Left forelimb (tissue), 1 donor: ENCODE results near the gene ZNF415.
"Not testable (repeated sequence)": the region's sequence is repeated elsewhere in the genome, so short reads cannot be mapped to it uniquely, and the experiment has no call there.

Experiments
- DNase-seq: peaks from one replicate; pipeline ENCODE4 v3.0.0-alpha.2; 2018; ENCODE audit warnings: low spot score

Gene ZNF415

DNA sequence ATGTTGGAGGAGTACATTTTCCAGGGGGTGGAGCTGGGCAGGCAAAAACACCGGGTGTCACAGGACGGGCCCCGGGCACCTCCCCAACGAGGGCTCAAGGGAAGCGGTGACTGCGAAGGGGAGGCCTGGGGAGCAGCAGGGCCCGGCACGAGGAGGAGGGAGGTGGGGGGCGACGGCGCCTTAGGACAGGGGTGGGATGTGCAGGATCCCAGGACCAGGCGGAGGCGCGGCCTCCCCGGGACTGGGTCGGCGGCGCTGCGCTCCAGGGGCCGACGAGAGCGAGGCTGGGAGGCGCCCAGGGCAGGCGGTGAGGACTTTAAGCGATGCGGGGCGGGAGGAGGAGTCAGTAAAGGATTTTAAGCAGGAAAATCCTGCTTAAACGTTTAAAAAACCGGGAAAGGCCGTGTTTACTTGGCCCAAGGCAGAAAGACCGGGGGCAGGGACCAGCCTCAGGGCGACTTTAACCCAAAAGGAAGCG, 29.9 kb downstream of the ZNF415 start:
- peak; percentile 68 for DNase-seq

DNA sequence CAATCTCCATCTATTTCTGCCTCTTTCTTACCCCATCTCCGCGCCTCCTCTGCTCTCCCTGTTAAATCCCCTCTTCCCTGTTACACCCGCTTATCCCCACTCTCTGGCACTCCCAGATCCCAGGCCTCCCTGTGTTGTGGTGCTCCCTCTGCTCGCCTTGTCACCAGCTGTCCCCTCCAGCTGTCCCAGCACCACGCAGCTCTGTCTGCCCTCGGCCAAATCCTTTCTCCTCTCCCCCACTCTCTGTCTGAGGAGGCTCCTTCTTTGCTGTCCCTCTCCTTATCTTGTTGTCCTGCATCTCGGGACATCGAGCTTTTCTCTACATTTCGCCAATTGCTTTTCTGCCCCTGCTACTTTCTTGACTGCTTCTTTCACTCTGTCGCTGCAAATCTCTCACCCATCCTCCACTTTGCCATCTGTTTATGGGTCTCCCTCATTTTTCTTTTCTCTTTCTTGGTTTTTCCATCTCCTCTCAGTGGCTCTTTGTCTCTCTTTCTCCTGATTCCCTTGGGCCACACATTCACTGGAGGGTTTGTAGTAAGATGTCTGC, 30.4 kb downstream of the ZNF415 start:
- DNase-seq: no peak

DNA sequence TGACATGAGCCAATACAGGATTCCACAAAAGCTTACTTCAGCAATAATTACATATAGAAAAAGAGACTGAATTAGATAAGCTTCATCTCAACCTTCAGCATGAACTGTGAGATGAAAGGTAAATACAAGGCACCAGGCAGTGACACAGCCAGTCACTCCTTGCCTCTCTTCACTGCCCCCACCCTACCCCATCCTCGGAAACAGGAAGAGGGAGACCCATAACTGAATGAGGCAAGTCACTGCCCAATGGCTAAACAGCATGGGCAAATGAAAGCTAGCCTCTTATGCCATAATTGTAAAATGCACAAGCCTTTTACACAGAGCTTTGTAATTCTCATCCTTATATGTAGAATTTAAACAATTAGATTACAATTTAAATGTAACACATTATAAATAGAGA, 31.2 kb downstream of the ZNF415 start:
- no peak for DNase-seq

- DNase-seq: not testable (repeated sequence)
These were observed 34.1 kb downstream of the ZNF415 start for GRCh38 chr19:53098570-53098969.

DNA sequence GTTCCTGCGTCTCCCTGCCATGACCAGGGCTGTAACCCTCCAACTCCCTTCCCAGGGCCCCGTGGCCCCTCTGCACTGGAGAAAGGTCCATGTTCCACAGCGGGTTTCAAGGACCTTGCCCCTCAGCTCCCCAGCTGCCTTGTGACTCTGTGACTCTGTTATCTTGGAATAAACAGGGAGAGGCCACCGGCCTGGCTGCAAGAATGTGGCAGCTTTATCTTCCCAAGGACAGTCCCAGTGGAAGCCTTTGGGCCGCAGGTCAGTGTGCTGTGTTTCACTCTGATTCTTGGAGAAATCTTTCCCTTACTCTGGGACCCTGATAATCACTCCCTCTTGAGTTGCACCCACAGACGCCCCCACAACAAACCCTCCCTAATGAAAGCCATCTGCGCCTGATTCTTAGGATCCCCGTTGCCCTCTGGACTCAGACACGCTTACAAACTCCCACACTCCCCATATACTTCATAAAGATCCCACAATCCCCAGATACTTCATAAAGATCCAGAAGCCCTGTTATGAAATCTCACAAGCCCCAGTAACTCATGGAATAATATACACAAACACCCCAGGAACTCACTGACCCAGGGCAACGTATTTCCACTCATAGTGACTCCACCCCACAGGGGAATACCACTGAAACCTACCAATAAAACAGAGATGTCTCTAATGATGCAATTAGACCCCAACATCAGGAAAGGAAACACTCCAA, 35.6 kb downstream of the ZNF415 start:
- DNase-seq: not testable (repeated sequence)

DNA sequence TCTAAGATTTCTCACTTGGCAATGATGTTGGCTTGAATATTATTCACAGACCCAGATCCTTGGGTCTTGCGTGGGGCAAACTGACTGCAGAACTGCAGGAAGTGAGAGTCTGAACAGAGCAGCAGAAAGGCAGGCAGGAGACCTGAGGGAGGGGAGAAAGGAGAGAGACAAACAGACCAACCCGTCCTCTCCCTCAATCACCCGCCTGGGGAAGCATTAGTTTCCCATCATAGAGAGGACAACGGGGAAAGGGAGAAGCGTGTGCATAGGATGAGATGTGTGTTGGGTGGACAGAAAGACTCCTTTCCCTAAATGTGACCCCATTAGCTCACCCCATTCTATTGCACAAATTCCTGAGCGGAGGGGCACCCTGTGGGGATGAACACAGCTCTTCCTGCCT, 36.1 kb downstream of the ZNF415 start:
- DNase-seq: not testable (repeated sequence)

DNA sequence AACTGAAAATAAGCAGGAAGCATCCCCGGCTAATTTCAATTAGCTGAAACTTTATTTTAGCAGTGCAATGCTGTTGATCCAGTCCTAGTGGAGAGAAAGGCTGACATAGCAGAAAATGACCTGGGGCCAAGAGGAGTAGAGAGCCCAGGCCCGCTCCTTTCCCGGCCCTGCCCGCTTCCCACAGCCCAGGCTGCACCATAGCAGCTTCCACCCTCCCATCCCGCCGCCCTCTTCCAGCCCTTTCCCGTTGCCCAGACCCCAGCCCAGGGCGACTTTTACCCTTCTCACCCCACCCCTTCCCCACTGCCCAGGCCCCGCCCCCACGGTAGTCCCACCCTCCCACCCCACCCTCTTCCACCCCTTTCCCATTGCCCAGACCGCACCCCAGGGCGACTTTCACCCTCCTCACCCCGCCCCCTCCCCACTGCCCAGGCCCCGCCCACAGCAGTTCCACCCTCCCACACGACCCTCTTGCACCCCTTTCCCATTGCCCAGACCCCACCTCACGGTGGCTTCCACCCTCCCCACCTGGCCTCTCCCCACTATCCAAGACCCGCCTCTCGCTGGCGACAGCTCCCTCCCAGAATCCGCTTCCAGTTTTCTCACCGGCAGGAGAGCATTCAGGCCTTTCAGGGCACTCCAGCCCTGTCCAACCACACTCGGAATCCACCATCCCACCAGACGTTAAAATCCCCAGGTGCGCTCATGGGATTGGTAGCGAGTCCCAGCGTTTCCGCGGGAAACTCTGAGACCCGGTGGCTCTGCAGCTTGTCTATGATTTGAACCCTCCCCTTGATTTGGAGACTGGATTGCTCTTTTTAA, 37.7 kb downstream of the ZNF415 start:
- no peak for DNase-seq

DNA sequence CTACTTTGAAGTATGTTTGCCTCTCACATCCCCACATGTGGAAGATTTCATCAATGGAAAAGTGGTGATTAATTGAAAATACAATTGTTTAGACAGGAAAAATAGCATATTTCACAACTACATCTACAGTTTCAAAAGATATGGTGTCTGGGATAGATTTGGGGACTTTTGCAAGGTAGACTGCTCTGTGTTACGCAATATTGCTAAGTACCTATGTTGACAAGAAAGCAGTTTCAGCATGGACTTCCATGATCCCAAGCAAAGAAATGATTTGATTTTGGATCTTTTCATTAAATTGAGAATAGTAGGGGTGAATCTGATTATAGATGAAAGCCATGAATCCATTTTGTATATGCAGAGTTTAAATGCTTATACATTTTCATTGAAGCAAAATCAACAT, 40.0 kb downstream of the ZNF415 start:
- DNase-seq: no peak

DNA sequence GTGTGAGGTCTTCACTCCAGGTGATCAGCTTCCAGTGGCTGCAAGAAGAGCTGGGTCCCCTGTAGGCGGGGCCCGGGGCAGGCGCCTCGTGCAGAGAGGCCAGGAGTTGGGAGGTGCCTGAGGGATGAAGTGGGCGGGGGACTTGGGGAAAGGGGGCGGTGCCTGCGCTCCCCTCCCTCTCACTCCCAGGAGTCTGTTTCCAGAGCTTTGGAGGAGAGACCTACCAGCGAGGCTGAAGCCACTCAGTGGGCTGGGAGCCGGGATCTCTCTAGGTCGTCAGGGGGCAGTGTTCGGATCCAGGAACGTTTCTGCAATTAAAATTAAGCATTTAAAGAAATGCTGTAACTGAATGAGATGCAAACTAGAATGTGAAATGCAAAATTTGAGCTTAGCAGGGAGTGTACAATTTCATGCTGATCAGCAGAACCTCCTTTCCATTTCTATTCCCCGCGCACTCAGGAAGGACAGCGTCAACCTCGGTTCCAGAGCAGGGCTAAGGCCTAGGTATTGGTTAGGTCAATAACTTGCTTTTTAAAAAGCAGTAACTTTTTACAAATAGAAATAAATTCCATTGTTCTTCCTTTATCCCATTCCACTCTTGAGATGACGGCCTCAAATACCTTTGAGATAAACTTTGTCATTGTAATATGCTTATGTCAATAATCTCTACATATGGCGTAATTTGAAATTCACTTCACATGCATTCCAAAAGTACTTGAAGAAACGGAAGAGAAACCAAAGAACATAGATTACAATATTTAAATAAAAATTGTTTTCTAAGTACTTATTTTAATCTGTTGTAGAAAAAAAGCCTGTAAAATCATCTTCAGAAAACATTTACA, 41.1 kb downstream of the ZNF415 start:
- DNase-seq: no peak

DNA sequence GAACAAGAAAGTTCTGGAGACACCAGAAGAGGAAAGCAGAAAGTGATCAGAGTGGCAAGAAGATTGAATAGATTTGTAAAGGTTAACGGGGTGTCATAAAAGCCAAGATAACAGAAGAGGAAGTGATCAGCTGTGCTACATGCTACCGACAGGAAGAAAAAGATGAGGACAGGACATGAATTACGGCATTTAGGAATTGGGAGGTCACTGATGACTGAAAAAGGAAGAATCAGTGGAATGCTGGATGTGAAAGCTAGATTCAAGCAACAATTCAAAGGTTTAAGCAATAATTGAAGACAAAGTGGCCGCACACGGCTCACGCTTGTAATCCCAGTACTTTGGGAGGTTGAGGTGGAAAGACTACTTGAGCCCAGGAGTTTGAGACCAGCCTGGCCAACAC, 44.6 kb downstream of the ZNF415 start:
- DNase-seq: no peak

DNA sequence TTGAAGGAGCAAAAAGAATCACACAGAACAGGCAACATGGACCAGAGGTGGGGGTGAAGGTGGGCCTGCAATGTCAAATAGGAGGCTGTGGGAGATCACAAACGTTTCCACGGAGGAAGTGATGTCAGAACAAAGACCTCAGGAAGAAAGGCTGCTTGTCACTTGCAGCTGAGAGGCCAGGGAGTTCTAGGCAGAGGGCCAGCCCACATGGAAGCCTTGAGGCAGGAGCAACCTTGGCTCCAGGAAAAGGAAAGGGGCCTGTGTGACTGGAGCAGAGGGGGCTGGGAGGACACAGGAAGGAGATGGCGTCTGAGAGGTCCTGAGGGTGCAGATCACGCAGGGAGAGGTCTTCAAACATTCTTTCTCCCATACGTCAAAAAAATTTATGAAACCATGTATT, 45.8 kb downstream of the ZNF415 start:
- DNase-seq: no peak

- no peak for DNase-seq
These were observed 47.2 kb downstream of the ZNF415 start for GRCh38 chr19:53085496-53085895.

DNA sequence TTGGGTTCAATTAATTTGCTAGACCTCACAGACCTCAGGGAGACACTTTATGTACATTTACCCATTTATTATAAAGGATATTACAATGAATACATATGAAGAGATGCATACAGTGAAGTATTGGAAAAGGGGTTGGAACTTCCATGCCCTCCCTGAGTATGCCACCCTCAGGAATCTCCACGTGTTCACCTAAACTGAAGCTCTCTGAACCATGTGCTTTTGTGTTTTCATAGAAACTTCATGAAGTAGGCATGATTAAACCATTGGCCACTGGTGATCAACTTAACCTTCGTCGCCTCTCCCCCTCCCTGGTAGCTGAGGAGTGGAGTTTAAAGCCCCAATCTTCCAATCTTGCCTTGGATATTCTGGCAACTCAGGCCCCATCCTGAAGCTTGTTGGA, 49.8 kb downstream of the ZNF415 start:
- no peak for DNase-seq

DNA sequence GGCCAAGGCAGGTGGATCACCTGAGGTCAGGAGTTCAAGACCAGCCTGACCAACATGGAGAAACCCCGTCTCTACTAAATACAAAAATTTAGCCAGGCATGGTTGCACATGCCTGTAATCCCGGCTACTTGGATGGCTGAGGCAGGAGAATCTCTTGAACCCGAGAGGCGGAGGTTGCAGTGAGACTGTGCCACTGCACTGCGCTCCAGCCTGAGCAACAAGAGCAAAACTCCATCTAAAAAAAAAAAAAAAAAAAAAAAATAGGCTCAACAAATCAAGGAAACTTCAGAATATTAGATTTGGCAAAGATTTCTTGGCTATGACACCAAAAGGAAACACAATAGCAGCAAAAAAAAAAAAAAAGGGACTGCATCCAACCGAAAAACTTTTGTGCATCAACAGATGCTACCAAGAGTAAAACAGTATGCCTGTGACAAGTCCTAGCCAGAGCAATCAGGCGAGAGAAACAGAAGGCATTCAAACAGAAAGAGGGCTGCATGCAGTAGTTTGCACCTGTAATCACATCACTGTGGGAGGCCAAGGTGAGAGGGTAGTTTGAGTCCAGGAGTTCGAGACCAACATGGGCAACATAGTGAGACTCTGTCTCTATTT, 53.3 kb downstream of the ZNF415 start:
- no peak for DNase-seq

DNA sequence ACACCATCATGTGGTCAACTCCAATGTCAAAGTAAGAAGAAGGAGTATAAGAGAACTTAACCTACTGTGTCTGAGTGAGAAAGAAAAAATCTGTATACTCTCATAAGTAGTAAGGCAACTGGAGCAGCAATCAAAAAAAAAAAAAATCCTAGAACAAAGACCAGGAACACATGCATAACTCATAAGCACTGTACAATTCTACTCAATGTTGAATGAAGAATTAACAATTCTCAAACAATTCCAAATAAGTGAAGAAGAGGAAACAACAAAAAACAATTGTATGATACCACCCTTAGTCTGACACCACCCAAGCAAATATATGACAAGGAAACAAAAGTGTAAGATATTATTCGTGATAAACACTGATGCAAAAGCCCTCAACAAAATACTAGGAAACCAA, 54.0 kb downstream of the ZNF415 start:
- DNase-seq: no peak

GRCh38 chr19:53076984-53077383, 55.7 kb downstream of the ZNF415 start:
- no peak for DNase-seq

GRCh38 chr19:53068834-53069233, 63.9 kb downstream of the ZNF415 start:
- DNase-seq: no peak

- DNase-seq: no peak
These were observed 64.5 kb downstream of the ZNF415 start for GRCh38 chr19:53068199-53068598.

DNA sequence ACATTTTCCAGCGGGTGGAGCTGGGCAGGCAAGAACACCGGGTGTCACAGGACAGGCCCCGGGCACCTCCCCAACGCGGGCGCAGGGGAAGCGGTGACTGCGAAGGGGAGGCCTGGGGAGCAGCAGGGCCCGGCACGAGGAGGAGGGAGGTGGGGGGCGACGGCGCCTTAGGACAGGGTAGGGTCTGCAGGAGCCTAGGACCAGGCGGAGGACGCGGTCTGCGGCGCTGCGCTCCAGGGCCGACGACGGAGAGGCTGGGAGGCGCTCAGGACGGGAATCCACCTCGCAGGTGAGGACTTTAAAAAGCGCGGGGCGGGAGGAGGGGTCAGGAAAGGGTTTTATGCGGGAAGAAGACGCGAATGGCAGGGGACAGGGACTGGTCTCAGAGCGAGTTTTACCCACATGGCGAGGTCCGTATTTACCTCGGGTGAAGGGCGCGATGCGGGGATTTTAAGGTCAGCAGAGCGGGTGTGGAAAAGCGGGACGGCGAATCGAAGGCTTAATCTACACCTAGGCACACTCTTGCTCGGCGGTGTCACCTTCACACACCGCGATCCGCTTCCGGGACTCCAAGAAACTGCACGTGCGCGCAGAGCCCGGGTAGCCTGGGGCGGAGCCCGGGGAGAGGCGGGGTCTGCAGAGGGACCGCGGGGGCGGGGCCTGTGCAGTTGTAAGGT, 74.7 kb downstream of the ZNF415 start:
- no peak for DNase-seq
